Fibroblast of the conjunctiva (primary cell): ENCODE measurements around the gene GSE1.

Experiments
- DNase-seq: peaks from one replicate; pipeline ENCODE4 v3.0.0-alpha.2; 2010; ENCODE audit warnings: low read depth

GSE1 gene

GRCh38 chr16:85707528-85708095, 94.5 kb downstream of the GSE1 start:
- DNase-seq = no peak

- DNase-seq = no peak
Measured at GRCh38 chr16:85708338-85708737, 95.2 kb downstream of the GSE1 start.

- DNase-seq = no peak
Measured at GRCh38 chr16:85709766-85710585, 96.9 kb downstream of the GSE1 start.

- DNase-seq = no peak
Measured at GRCh38 chr16:85710732-85711131, 97.6 kb downstream of the GSE1 start.

GRCh38 chr16:85711982-85712587, 99.0 kb downstream of the GSE1 start:
- no peak for DNase-seq

GRCh38 chr16:85712801-85713200, 99.7 kb downstream of the GSE1 start:
- no peak for DNase-seq

DNA sequence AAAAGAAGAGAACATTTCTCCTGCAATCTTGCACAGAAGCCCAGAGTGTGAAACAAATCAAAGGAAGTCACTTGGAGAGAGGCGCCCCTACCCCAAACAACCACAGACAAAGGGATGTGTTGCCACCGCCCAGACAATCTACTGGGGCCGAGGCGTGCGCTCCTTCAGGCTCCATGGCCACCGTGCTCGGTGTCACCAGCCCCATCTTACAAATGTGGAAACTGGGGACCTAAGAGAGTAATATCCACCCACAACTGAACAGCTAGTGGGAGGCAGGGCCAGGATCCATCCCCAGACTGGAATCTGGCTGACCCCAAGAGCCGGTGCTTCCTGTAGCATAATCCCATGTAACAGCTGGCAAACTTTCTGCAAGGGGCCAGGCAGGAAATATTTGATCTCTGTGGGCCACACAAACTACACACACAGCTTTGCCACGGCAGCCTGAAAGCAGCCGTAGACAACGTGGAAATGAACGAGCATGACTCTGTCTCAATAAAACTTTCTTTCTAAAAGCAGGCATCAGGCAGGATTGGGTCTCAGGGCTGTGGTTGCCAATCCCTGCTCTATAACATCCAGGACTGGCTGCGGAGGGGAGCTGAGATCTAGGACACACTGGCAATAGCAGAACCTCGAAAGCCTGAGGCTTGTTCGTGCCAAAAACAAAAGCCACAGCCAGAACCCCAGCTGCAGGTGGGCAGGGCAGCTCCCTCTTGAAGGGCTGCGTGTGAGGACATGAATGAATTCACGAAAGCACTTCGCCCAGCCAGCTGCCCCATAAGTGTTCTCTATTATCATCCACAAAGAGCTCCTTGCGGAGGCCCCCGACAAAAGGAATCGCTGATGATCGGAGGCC, 102.3 kb downstream of the GSE1 start:
- DNase-seq = no peak

DNA sequence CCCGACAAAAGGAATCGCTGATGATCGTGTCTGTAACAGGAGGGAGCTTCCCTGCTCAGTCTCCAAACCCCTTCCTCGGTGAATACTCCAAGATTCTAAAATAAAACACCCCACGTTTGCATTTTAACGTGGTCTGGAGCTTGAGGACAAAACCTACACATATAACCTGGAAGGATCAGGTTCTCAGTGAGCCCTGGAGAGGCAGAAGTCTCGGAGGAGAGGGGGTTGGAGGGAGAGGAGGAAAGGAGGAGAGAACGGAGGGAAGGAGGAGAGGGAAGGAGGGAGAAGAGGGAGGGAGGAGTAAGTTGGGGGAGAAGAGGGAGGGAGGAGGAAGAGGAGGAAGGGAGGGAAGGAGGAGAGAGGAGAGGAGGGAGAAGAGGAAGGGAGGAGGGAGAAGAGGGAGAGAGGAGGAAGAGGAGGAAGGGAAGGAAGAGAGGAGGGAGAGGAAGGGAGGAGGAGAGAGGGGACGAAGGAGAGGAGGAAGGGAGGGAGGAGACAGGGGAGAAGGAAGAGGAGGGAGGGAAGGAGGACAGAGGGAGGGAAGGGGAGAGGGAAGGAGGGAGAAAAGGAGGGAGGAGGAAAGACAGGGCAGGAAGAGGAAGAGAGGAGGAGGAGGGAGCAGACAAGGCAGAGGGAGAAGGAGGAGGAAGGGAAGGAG, 103.0 kb downstream of the GSE1 start:
- no peak for DNase-seq

DNA sequence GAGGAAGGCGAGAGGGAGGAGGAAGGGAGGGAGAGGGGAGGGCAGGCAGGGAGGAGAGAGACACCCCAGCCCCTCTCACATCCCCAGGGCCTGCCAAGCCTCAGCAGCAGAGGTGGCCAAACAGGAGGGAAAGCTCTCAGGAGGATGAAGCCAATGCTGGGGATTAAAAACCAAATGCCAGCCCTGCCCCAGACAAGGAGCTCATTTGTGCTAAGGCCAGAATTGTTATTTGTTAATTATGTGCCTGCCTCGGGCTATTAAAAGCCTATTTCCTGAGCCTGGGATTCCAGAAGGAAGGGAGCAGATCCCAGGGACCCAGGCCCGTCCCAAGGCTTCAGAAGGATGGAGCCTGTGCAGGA, 103.5 kb downstream of the GSE1 start:
- no peak for DNase-seq

DNA sequence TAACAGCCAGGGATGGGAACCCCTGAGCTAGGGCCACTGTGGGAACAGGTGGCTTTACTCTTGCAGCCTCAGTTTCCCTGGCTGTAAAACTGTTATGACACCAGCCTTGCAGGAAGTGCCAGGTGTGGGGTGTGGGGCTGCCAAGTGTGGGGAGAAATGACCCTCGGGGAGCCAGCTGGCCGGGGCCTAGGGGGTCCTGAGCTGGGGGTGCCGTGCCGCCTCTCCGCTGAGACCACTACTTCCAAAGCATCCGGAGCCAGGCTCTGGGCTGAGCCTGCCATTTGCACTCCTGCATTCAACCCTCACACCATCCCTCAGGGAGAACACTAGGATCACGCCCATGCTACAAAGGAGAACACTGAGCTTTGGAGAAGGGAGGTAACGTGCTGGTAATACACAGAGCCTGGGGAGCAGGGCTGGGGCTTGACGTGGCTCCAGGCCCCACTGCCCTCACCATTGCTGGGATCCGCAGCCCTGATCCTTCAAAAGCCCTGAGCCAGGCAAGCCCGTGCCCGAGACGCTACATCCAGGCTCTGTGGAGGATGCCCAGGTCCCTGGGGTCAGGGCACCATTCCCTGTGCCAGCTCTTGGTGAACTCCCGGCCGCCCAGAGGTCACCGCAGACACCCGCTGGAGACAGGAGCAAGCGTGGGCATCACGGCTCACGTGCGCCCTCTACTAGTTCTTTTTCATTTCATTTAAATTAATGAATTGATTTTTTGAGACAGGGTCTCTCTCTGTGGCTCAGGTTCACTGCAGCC, 104.5 kb downstream of the GSE1 start:
- peak; percentile 33 for DNase-seq

DNA sequence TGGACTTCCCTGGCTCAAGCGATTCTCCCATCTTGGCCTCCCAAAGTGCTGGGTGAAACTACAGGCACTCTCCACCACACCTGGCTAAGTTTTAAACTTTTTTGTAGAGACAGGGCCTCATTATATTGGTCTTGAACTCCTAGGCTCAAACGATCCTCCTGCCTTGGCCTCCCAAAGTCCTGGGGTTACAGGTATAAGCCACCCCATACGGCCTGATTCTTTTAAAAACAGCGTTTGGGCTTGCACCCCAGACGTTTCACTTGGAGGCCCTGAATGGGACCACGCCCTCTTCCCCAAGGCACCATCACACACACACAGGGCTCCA, 105.0 kb downstream of the GSE1 start:
- no peak for DNase-seq

- no peak for DNase-seq
Measured at GRCh38 chr16:85718682-85719081, 105.6 kb downstream of the GSE1 start.

GRCh38 chr16:85719605-85720301, 106.6 kb downstream of the GSE1 start:
- no peak for DNase-seq

DNA sequence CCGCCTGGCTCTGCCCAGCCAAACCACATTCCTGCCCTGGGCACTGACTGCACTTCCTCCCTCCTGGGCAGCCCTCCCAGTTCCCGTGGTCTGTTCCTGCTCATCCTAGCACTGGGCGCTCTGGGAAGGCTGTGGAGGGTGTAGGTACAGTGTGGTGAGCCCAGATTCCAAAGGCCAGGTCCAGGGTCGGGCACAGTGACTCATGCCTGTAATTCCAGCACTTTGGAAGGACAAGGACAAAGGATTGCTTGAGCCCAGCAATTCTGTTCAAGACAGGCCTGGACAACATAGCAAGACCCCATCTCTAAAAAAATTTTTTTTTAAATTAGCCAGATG, 107.1 kb downstream of the GSE1 start:
- DNase-seq = no peak

DNA sequence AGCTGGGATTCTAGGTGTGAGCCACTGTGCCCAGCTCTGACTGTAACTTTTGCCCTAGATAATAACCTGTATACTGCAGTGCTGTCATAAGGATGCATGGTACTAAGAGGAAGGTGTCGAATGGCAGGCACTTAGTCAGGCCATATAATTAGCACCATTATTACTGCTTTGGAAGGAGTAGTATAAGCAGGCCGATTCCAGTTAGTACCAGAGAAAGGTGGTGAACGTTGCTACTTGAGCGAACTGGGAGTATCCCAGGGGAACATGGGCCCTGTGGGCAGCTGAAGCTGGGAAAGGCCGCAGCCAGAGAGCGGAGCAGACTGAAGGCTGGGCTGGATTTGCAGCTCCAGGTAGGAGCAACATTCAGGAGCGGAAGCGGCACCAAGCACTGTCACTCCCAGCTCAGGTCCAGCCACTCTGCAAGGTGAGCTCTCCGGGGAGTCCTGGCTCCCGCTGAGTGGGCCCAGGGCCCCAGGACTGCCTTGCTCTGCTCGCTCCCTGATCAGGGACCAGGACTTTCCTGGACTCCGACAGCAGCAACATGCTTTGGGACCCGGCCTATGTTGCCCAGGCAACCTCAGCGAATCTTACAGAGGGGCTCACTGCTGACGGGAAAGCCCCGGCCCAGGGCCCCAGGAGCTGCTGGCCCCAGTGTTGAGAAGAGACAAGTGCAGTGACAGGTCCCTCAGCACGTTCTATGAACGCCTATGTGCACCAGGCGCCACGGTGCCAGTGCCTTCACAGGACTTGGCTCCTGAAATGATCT, 109.2 kb downstream of the GSE1 start:
- no peak for DNase-seq

DNA sequence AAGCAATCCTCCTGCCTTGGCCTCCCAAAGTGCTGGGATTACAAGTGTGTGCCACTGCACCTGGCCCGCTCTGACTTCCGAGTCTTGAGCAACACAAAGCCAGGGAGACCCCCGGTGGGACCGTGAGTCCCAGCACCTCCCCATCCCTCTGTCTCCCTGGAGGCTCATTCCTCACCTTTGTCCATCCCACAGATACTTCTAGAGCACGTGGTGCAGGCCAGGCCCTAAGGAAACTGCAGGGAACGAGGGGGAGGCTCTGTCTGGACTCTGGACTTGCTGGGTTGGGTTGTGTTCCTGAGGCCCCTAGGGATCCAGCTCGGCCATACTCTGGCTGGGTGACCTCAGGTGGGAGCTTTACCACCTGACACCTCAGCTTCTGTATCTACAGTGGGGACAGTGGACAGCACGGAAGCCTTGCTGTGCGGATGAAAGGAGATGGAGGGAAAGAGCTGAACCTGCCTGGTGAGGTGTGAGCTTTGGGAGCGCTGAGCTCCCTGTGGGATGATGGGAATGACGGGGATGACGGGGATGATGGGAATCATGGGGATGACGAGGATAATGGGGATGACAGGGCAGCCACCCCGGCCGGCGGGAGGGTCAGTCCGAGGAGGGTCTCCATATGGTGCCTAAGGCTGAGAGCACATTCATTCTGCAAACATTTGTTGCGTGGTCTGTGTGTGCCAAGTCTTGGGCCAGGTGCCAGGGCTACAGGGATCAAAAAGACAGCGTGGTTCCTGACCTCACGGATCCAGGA, 111.2 kb downstream of the GSE1 start:
- DNase-seq = no peak

DNA sequence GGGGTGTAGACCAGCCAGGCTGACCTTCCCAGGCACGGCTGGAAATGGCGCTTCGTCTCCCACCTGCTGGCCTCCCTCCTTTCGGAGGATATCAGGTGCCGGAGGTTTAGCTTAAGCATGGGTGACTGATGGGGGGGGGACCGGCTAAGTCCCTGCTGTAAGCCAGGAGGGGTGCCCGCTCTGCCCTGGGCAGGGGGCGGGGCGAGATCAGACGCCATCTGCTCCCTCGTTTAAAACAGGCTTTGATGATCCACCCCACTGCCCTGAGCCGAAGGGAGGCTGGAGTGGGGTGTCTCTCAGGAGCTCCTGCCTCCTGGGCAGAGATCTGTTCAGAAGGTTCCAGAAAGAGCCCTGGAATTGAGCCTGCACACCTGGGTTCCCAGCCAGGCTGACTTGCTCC, 111.8 kb downstream of the GSE1 start:
- DNase-seq = no peak
